ENCODE measurements around the gene KLHL15. TPM values are rescaled to one million over a fixed set of nuclear protein-coding genes. Genes with fewer than 3 reads are reported as not detected.

The KLHL15 gene, protein sequence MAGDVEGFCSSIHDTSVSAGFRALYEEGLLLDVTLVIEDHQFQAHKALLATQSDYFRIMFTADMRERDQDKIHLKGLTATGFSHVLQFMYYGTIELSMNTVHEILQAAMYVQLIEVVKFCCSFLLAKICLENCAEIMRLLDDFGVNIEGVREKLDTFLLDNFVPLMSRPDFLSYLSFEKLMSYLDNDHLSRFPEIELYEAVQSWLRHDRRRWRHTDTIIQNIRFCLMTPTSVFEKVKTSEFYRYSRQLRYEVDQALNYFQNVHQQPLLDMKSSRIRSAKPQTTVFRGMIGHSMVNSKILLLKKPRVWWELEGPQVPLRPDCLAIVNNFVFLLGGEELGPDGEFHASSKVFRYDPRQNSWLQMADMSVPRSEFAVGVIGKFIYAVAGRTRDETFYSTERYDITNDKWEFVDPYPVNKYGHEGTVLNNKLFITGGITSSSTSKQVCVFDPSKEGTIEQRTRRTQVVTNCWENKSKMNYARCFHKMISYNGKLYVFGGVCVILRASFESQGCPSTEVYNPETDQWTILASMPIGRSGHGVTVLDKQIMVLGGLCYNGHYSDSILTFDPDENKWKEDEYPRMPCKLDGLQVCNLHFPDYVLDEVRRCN
- 9.8 TPM for total RNA-seq

DNA sequence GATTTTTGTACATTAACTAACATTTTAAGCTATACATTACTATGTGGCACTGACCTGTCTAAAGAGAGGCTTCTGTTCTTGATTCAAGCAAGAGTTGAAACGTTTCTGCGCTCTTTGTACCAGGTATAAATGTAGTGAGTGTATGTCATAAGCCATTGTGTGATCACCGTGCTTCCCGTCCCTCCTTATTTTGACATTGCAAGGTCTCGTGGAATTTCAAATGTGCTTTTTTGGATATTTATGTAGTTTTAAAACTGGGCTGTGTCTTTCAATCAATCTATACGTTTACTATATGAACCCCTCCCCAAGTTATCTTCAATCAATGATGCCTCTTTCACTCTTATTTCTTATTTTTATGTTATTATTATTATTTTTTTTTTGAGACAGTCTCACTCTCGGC is at the start of gene KLHL15:
TSS of gene KLHL15 (minus strand) at position 101 of the 400 bp plus-strand sequence. CDS start 20,493 bp downstream, outside the sequence.
- H3K4me3 ChIP-seq = peak within 1 kb of the TSS; percentile 54 to 77
- intact Hi-C loops (cut with DNase I) = loop anchor here (1.0 kb wide), 1 partner anchor 27 kb away; the partner anchor contains the start of gene EIF2S3

DNA sequence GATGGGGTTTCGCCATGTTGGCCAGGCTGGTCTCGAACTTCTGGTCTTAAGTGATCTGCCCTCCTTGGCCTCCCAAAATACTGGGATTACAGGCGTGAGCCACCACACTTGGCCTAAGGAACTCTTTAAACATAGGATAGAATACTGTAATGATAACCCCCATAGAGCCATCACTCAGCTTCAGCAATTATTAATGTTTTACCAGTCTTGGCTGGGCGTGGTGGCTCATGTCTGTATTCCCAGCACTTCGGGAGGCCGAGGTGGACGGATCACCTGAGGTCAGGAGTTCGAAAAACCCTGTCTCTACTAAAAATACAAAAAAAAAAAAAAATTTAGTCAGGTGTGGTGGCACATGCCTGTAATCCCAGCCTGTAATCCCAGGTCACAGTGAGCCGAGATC is 42.9 kb upstream of the KLHL15 start:
- Histone ChIP-seq H3K27ac (no peak overlapping the region), H3K4me3 (no peak overlapping the region), H3K4me1 (no peaks in the 10 kb centered on the region), H3K36me3 (peaks cover 0 to 59% of the 10 kb centered on the region in 2 donors), H3K27me3 (no peaks in the 10 kb centered on the region), H3K9me3 (no peaks in the 10 kb centered on the region)
- intact Hi-C loops (cut with DNase I) = no loop called here
- TF ChIP-seq POLR2A (IDR thresholded peaks at IDR 0.05) = no peak
- TF ChIP-seq POLR2AphosphoS5 (IDR thresholded peaks at IDR 0.05; ENCODE audit: insufficient read depth in 1 of 2, low read depth in 1 of 2) = no peak
- TF ChIP-seq, protein P1, sequence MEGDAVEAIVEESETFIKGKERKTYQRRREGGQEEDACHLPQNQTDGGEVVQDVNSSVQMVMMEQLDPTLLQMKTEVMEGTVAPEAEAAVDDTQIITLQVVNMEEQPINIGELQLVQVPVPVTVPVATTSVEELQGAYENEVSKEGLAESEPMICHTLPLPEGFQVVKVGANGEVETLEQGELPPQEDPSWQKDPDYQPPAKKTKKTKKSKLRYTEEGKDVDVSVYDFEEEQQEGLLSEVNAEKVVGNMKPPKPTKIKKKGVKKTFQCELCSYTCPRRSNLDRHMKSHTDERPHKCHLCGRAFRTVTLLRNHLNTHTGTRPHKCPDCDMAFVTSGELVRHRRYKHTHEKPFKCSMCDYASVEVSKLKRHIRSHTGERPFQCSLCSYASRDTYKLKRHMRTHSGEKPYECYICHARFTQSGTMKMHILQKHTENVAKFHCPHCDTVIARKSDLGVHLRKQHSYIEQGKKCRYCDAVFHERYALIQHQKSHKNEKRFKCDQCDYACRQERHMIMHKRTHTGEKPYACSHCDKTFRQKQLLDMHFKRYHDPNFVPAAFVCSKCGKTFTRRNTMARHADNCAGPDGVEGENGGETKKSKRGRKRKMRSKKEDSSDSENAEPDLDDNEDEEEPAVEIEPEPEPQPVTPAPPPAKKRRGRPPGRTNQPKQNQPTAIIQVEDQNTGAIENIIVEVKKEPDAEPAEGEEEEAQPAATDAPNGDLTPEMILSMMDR (IDR thresholded peaks at IDR 0.05) = no peak
- no peak for DNase-seq (ENCODE audit: extremely low spot score in 2 of 2)

More for the DNA sequence above, at the start of gene KLHL15:
- no peak for DNase-seq (ENCODE audit: extremely low spot score in 2 of 2)
- Histone ChIP-seq H3K27me3 (no peaks in the 10 kb centered on the region), H3K36me3 (no peaks in the 10 kb centered on the region), H3K27ac (peak within 1 kb of the TSS; percentile 79), H3K4me1 (no peaks in the 10 kb centered on the region), H3K9me3 (no peaks in the 10 kb centered on the region)
- TF ChIP-seq POLR2AphosphoS5 (IDR thresholded peaks at IDR 0.05; ENCODE audit: insufficient read depth in 1 of 2, low read depth in 1 of 2) = no peak
- TF ChIP-seq, protein P1 (IDR thresholded peaks at IDR 0.05) = no peak
- no peak for TF ChIP-seq POLR2A (IDR thresholded peaks at IDR 0.05)

DNA sequence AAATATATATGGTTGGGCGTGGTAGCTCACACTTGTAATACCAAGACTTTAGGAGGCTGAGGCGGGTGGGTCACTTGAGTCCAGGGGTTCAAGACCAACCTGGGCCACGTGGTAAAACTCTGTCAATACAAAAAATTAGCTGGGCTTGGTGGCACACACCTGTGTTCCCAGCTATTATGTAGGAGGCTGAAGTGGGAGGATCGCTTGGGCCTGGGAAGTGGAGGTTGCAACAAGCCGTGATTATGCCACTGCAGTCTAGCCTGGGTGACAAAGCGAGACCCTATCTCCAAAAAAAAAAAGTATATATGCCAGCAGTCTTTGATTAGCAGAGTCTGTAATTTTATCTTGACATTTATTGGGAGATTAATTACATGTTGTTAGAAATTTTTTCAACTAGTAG is 36.5 kb upstream of the KLHL15 start:
- no peak for DNase-seq (ENCODE audit: extremely low spot score in 2 of 2)
- Histone ChIP-seq H3K36me3 (peaks cover 0 to 88% of the 10 kb centered on the region in 2 donors), H3K4me3 (no peak overlapping the region), H3K27me3 (no peaks in the 10 kb centered on the region), H3K4me1 (peaks cover 7% of the 10 kb centered on the region), H3K9me3 (no peaks in the 10 kb centered on the region), H3K27ac (no peak overlapping the region)
- intact Hi-C loops (cut with DNase I) = no loop called here
- TF ChIP-seq POLR2AphosphoS5 (IDR thresholded peaks at IDR 0.05; ENCODE audit: insufficient read depth in 1 of 2, low read depth in 1 of 2) (no peak), POLR2A (IDR thresholded peaks at IDR 0.05) (no peak)
- TF ChIP-seq, protein P1 (IDR thresholded peaks at IDR 0.05) = no peak

DNA sequence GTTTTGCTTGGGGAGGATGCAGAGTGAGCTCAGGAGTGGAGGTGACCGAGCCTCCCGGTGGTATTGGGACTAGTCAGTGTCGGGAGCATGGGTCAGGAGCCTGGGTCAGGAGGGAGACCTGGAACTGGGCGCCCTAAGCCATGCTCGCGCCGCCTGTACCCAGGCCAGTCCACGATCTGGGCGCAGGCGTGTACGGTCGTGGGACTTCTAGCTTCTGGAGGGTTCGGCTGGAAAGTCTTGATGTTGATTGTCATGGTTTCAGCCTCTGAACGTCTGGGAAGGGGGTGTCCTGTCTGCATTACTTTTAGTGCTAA is 28.0 kb upstream of the KLHL15 start:
- TF ChIP-seq POLR2A (IDR thresholded peaks at IDR 0.05) (no peak), POLR2AphosphoS5 (IDR thresholded peaks at IDR 0.05; ENCODE audit: insufficient read depth in 1 of 2, low read depth in 1 of 2) (no peak)
- TF ChIP-seq, protein P1 (IDR thresholded peaks at IDR 0.05) = no peak
- Histone ChIP-seq H3K9me3 (no peaks in the 10 kb centered on the region), H3K27ac (peak overlapping the region; percentile 77), H3K36me3 (peaks cover 0 to 27% of the 10 kb centered on the region in 2 donors), H3K27me3 (no peaks in the 10 kb centered on the region), H3K4me1 (peaks cover 12% of the 10 kb centered on the region), H3K4me3 (peak overlapping the region in 1 of 2 donors; percentile 88)
- no peak for DNase-seq (ENCODE audit: extremely low spot score in 2 of 2)
- intact Hi-C loops (cut with DNase I) = loop anchor here (10.0 kb wide), 1 partner anchor 90 kb away; the partner anchor contains the start of gene ZFX

All from vagina (tissue), 2 donors.